Liver (tissue), 3 donors: Measurements from ENCODE around the gene ALDH3B2.

Experiments used
- FOXA1 ChIP-seq: IDR thresholded peaks from 2 replicates; pipeline ENCODE4 v1.6.1; 2016; ENCODE audit warnings: antibody characterized with exemption
- MAX ChIP-seq: IDR thresholded peaks from 2 replicates; pipeline ENCODE4 v1.6.1; 2016; ENCODE audit warnings: antibody characterized with exemption
- RAD21 ChIP-seq, 2 donors: IDR thresholded peaks; 2 replicates each; pipeline ENCODE4 v1.6.1; 2016; ENCODE audit warnings: antibody characterized with exemption in 2 of 2, mild to moderate bottlenecking in 2 of 2
- SP1 ChIP-seq: IDR thresholded peaks from 2 replicates; pipeline ENCODE4 v1.6.1; 2018; ENCODE audit warnings: antibody characterized with exemption, mild to moderate bottlenecking
- YY1 ChIP-seq: IDR thresholded peaks from 2 replicates; pipeline ENCODE4 v1.6.1; 2016; ENCODE audit warnings: antibody characterized with exemption, mild to moderate bottlenecking
- TF ChIP-seq, protein P1 (sequence below): fragments of 150-350 bp; IDR thresholded peaks from 2 replicates; pipeline ENCODE4 v1.5.1; 2017; ENCODE audit warnings: improper control_type of control experiment, low read depth, low read length; ENCODE audit not compliant: missing input control
- donor health status: healthy.
- donor health status: healthy.

GRCh38 chr11:67626970-67627369 is 47.5 kb downstream of the ALDH3B2 start:
- TF ChIP-seq FOXA1 (no peak), YY1 (no peak), RAD21 (IDR thresholded peaks at IDR 0.05) (no peak), MAX (no peak), SP1 (no peak)
- TF ChIP-seq, protein P1, sequence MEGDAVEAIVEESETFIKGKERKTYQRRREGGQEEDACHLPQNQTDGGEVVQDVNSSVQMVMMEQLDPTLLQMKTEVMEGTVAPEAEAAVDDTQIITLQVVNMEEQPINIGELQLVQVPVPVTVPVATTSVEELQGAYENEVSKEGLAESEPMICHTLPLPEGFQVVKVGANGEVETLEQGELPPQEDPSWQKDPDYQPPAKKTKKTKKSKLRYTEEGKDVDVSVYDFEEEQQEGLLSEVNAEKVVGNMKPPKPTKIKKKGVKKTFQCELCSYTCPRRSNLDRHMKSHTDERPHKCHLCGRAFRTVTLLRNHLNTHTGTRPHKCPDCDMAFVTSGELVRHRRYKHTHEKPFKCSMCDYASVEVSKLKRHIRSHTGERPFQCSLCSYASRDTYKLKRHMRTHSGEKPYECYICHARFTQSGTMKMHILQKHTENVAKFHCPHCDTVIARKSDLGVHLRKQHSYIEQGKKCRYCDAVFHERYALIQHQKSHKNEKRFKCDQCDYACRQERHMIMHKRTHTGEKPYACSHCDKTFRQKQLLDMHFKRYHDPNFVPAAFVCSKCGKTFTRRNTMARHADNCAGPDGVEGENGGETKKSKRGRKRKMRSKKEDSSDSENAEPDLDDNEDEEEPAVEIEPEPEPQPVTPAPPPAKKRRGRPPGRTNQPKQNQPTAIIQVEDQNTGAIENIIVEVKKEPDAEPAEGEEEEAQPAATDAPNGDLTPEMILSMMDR: no peak
